WTC11 (cell line): ENCODE data around the gene SERGEF. TPM values are rescaled to one million over a fixed set of nuclear protein-coding genes. Genes with fewer than 3 reads are reported as not detected.

Source experiments
- ATAC-seq: fragments of 200-7000 bp; cut with Tn5 transposase; 2 replicates; pipeline ENCODE4 v1.10.0; 2021; ENCODE audit warnings: mild to moderate bottlenecking, moderate library complexity
- CTCF ChIA-PET: fragments of 300-600 bp; sonication (Branson Sonifier 250); formaldehyde crosslinking; loops from one replicate; lab custom pipeline; 2021; ENCODE audit warnings: antibody characterized with exemption; lab: Charles Lee
- POLR2A ChIA-PET: fragments of 350-600 bp; sonication (Branson Sonifier 250); formaldehyde crosslinking; loops from one replicate; lab custom pipeline; 2021; ENCODE audit warnings: antibody characterized with exemption; lab: Charles Lee
- DNase-seq: peaks from one replicate; pipeline ENCODE4 v3.0.0; 2021; ENCODE audit warnings: low spot score
- H3K27ac Mint-ChIP-seq: 2 replicates; pipeline ENCODE4 v1.8.0; 2021; ENCODE audit warnings: mixed read lengths
- H3K27me3 Mint-ChIP-seq: 2 replicates; pipeline ENCODE4 v1.8.0; 2021; ENCODE audit warnings: low read depth, mild to moderate bottlenecking, moderate library complexity, mixed read lengths
- H3K36me3 Mint-ChIP-seq: 2 replicates; pipeline ENCODE4 v1.8.0; 2021; ENCODE audit warnings: mixed read lengths
- H3K4me1 Mint-ChIP-seq: 2 replicates; pipeline ENCODE4 v1.8.0; 2022; ENCODE audit warnings: mixed read lengths
- H3K4me3 Mint-ChIP-seq: 2 replicates; pipeline ENCODE4 v1.8.0; 2021; ENCODE audit warnings: mild to moderate bottlenecking, moderate library complexity, mixed read lengths
- H3K9me3 Mint-ChIP-seq: 2 replicates; pipeline ENCODE4 v1.8.0; 2021; ENCODE audit warnings: mixed read lengths
- ATF6 ChIP-seq: sonication (generic); formaldehyde crosslinking; IDR thresholded peaks from 2 replicates; pipeline ENCODE4 v1.8.1; 2023; ENCODE audit warnings: mild to moderate bottlenecking, missing genetic modification reagents
- CREM ChIP-seq: sonication (generic); formaldehyde crosslinking; IDR thresholded peaks from 2 replicates; pipeline ENCODE4 v1.8.1; 2022; ENCODE audit warnings: mild to moderate bottlenecking, missing genetic modification reagents, moderate library complexity
- ESRRA ChIP-seq: sonication (generic); formaldehyde crosslinking; IDR thresholded peaks from 2 replicates; pipeline ENCODE4 v1.8.1; 2022; ENCODE audit warnings: mild to moderate bottlenecking, missing genetic modification reagents, borderline replicate concordance
- ETV6 ChIP-seq: sonication (generic); formaldehyde crosslinking; IDR thresholded peaks from 2 replicates; pipeline ENCODE4 v1.8.1; 2022; ENCODE audit warnings: mild to moderate bottlenecking, missing genetic modification reagents
- GRHL2 ChIP-seq: fragments of 250-450 bp; sonication (Bioruptor Pico); IDR thresholded peaks from 2 replicates; pipeline ENCODE4 v1.8.0; 2022; ENCODE audit warnings: mild to moderate bottlenecking, moderate library complexity; ENCODE audit not compliant: insufficient replicate concordance, severe bottlenecking
- IRF2 ChIP-seq: sonication (generic); formaldehyde crosslinking; IDR thresholded peaks from 2 replicates; pipeline ENCODE4 v1.8.0; 2022; ENCODE audit warnings: low read depth, missing genetic modification reagents, borderline replicate concordance
- JUN ChIP-seq: sonication (generic); formaldehyde crosslinking; IDR thresholded peaks from 2 replicates; pipeline ENCODE4 v1.8.0; 2023; ENCODE audit warnings: mild to moderate bottlenecking, missing genetic modification reagents
- MYBL2 ChIP-seq: sonication (generic); formaldehyde crosslinking; IDR thresholded peaks from 2 replicates; pipeline ENCODE4 v1.8.1; 2023; ENCODE audit warnings: mild to moderate bottlenecking, moderate library complexity, missing genetic modification reagents
- NFATC4 ChIP-seq: fragments of 250-450 bp; sonication (Bioruptor Pico); IDR thresholded peaks from 2 replicates; pipeline ENCODE4 v1.9.0; 2021; ENCODE audit warnings: mild to moderate bottlenecking
- PREB ChIP-seq: sonication (generic); formaldehyde crosslinking; IDR thresholded peaks from 2 replicates; pipeline ENCODE4 v1.8.1; 2022; ENCODE audit warnings: mild to moderate bottlenecking, missing genetic modification reagents, moderate library complexity, borderline replicate concordance
- PRRX2 ChIP-seq: fragments of 250-450 bp; sonication (Bioruptor Pico); IDR thresholded peaks from 2 replicates; pipeline ENCODE4 v1.8.0; 2021; ENCODE audit warnings: mild to moderate bottlenecking
- RELA ChIP-seq: sonication (generic); formaldehyde crosslinking; IDR thresholded peaks from 2 replicates; pipeline ENCODE4 v1.8.1; 2022; ENCODE audit warnings: missing genetic modification reagents, mild to moderate bottlenecking, borderline replicate concordance
- SP1 ChIP-seq: sonication (generic); formaldehyde crosslinking; conservative IDR thresholded peaks from 2 replicates; pipeline ENCODE4 v1.8.1; 2022; ENCODE audit warnings: missing genetic modification reagents
- ZNF219 ChIP-seq: sonication (generic); formaldehyde crosslinking; IDR thresholded peaks from 2 replicates; pipeline ENCODE4 v1.8.0; 2023; ENCODE audit warnings: missing genetic modification reagents, mild to moderate bottlenecking, borderline replicate concordance
- ZNF423 ChIP-seq: fragments of 250-450 bp; sonication (Bioruptor Pico); IDR thresholded peaks from 2 replicates; pipeline ENCODE4 v2.1.2; 2022; ENCODE audit warnings: mild to moderate bottlenecking, moderate library complexity
- ZNF532 ChIP-seq: fragments of 250-450 bp; sonication (Bioruptor Pico); IDR thresholded peaks from 2 replicates; pipeline ENCODE4 v1.9.0; 2021; ENCODE audit warnings: mild to moderate bottlenecking, borderline replicate concordance
- ZNF671 ChIP-seq: fragments of 250-450 bp; sonication (Bioruptor Pico); IDR thresholded peaks from 2 replicates; pipeline ENCODE4 v1.8.0; 2021; ENCODE audit warnings: mild to moderate bottlenecking
- total RNA-seq: library from RNA; stranded (reverse); gene quantifications from 3 replicates; pipeline ENCODE4 v1.2.3, GENCODE V29; 2021
- TF ChIP-seq, protein P1 (sequence below): sonication (generic); formaldehyde crosslinking; IDR thresholded peaks from 2 replicates; pipeline ENCODE4 v1.8.1; 2023; ENCODE audit warnings: mild to moderate bottlenecking, missing genetic modification reagents, moderate library complexity
- TF ChIP-seq, protein P2 (sequence below): sonication (generic); formaldehyde crosslinking; IDR thresholded peaks from 2 replicates; pipeline ENCODE4 v1.8.1; 2023; ENCODE audit warnings: mild to moderate bottlenecking, missing genetic modification reagents

Gene SERGEF
- total RNA-seq, 1 experiment from 2014 or later, result 35.5 TPM

DNA sequence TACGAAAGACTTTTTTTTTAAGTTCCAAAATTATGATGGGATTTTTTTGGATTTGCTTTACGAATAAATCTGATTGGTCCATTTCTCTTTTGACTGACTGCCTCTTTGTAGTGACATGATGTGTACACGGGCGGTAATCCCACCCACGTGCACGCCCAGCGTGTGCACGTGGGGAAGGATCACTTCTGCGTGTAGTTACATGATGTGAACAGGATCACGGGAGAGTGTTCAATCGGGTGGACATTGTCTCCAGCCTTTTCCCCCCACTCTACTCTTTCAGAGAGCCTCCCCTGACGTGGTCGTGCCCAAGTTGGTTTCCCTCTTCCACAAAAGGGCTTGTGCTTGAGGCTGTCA is 235.1 kb downstream of the SERGEF start:
- Mint-ChIP-seq H3K9me3 (no peaks in the 10 kb centered on the region), H3K4me1 (no peaks in the 10 kb centered on the region), H3K4me3 (no peak overlapping the region), H3K27me3 (no peaks in the 10 kb centered on the region), H3K36me3 (no peaks in the 10 kb centered on the region), H3K27ac (0 out of 2 replicates have a peak overlapping the region, but pooled peaks have one; percentile 24)
- ATAC-seq (no peak), DNase-seq (no peak)
- POLR2A ChIA-PET, result no interaction called here
- CTCF ChIA-PET, result no interaction called here
- TF ChIP-seq ETV6 (CRISPR knock-in tag), result no peak
- TF ChIP-seq PRRX2 (CRISPR knock-in tag), result no peak
- TF ChIP-seq ATF6 (CRISPR knock-in tag), result no peak
- TF ChIP-seq MYBL2 (CRISPR knock-in tag), result no peak
- no peak for TF ChIP-seq NFATC4 (CRISPR knock-in tag)
- TF ChIP-seq CREM (CRISPR knock-in tag), result no peak
- no peak for TF ChIP-seq RELA (CRISPR knock-in tag)
- TF ChIP-seq JUN, result no peak
- TF ChIP-seq SP1 (CRISPR knock-in tag), result no peak
- no peak for TF ChIP-seq GRHL2
- no peak for TF ChIP-seq ZNF423

GRCh38 chr11:17777086-17777737 is 235.6 kb downstream of the SERGEF start:
- no peak overlapping the region for H3K27ac Mint-ChIP-seq
- DNase-seq (no peak), ATAC-seq (no peak)
- ChIA-PET POLR2A (no interaction called here), CTCF (interaction anchor here (1.5 to 2.5 kb wide), 2 partner anchors 10 to 129 kb away, joined by 3 to 16 read pairs; no protein-coding TSS in a partner anchor)
- H3K9me3 Mint-ChIP-seq, result no peaks in the 10 kb centered on the region
- no peaks in the 10 kb centered on the region for H3K27me3 Mint-ChIP-seq
- no peak for TF ChIP-seq PREB (CRISPR knock-in tag)
- TF ChIP-seq, protein P1, sequence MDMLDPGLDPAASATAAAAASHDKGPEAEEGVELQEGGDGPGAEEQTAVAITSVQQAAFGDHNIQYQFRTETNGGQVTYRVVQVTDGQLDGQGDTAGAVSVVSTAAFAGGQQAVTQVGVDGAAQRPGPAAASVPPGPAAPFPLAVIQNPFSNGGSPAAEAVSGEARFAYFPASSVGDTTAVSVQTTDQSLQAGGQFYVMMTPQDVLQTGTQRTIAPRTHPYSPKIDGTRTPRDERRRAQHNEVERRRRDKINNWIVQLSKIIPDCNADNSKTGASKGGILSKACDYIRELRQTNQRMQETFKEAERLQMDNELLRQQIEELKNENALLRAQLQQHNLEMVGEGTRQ (CRISPR knock-in tag), result no peak
- no peak overlapping the region for H3K4me3 Mint-ChIP-seq
- H3K36me3 Mint-ChIP-seq, result no peaks in the 10 kb centered on the region
- no peaks in the 10 kb centered on the region for H3K4me1 Mint-ChIP-seq

DNA sequence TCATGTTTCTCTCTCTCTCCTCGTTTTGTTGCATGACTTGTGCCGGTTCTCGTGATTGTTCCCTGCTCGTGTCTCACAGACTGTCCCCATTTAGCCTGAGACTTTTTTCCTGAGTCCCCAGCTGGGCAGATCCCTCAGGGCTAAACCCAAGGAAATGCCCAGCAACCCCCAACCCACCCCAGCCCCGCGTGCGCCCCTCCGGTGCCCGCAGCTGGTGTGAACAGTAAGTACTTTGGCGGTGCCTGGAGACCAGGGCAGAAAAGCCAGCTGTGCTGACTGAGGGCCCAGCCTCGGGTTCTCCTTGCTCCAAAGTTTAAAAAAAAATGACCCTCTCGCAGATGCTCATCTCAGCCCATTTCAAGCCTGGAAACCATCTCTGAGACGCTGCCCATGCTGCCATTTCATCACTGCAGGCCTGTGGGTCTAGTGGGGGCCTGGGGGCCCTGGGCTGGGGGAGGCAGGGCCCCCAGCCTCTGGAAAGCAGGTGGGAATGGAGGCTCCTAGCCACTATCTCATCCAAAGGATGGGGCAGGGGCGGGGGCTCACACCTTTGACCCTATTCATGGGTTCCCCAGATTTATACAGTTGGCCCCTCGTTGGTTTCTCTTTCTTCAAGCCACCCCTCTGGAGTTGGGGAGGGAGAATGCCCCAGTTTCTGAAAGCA is 236.5 kb downstream of the SERGEF start:
- Mint-ChIP-seq H3K4me3 (no peak overlapping the region), H3K27ac (no peak overlapping the region), H3K4me1 (no peaks in the 10 kb centered on the region), H3K27me3 (no peaks in the 10 kb centered on the region), H3K36me3 (no peaks in the 10 kb centered on the region), H3K9me3 (no peaks in the 10 kb centered on the region)
- ChIA-PET POLR2A (no interaction called here), CTCF (interaction anchor here (0.9 to 2.5 kb wide), 5 partner anchors 10 to 130 kb away, joined by 3 to 16 read pairs (median 3); no protein-coding TSS in a partner anchor)
- DNase-seq, result no peak
- no peak for ATAC-seq
- TF ChIP-seq ZNF671 (no peak), ZNF219 (CRISPR knock-in tag) (no peak), IRF2 (CRISPR knock-in tag) (no peak), ESRRA (CRISPR knock-in tag) (no peak), ZNF532 (CRISPR knock-in tag) (no peak), NFATC4 (CRISPR knock-in tag) (no peak), SP1 (CRISPR knock-in tag) (no peak)
- TF ChIP-seq, protein P2, sequence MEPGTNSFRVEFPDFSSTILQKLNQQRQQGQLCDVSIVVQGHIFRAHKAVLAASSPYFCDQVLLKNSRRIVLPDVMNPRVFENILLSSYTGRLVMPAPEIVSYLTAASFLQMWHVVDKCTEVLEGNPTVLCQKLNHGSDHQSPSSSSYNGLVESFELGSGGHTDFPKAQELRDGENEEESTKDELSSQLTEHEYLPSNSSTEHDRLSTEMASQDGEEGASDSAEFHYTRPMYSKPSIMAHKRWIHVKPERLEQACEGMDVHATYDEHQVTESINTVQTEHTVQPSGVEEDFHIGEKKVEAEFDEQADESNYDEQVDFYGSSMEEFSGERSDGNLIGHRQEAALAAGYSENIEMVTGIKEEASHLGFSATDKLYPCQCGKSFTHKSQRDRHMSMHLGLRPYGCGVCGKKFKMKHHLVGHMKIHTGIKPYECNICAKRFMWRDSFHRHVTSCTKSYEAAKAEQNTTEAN (CRISPR knock-in tag), result no peak
